ENCODE data around the gene ACOT8. TPM values are rescaled to one million over a fixed set of nuclear protein-coding genes. Genes with fewer than 3 reads are reported as not detected.

The ACOT8 gene
- total and polyA plus RNA-seq, 9 of the 15 experiments (the other 6 are each of a cell fraction or from before 2014, with no cell fraction given): 8.2 to 46.7 (median 20.7) TPM

DNA sequence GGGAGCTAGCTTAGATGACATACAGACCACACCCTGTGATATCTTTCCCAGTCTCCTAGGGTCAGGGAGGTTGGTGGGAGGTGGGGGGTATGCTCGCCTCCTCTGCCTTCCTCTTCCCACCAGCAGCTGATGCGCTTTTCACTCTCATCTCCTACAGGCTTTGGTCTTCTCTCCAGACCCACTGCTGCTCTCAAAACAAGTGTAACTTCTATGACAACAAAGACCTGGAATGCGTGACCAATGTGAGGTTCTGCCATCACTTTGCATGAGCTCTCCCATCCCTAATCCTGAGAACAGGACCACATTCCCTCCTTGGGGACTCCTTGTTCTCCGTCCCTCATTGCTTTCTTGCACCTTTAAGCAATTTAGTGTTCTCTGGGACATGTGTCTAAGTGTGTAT is 36.6 kb upstream of the ACOT8 start (continued):
- no peak for TF ChIP-seq DNMT1 (IDR thresholded peaks at IDR 0.05)
- no peak for TF ChIP-seq RAD21 (CRISPR knock-in tag; conservative IDR thresholded peaks at IDR 0.05 in 1 of 2, IDR thresholded peaks at IDR 0.05 in 1 of 2)
- TF ChIP-seq, protein P1, sequence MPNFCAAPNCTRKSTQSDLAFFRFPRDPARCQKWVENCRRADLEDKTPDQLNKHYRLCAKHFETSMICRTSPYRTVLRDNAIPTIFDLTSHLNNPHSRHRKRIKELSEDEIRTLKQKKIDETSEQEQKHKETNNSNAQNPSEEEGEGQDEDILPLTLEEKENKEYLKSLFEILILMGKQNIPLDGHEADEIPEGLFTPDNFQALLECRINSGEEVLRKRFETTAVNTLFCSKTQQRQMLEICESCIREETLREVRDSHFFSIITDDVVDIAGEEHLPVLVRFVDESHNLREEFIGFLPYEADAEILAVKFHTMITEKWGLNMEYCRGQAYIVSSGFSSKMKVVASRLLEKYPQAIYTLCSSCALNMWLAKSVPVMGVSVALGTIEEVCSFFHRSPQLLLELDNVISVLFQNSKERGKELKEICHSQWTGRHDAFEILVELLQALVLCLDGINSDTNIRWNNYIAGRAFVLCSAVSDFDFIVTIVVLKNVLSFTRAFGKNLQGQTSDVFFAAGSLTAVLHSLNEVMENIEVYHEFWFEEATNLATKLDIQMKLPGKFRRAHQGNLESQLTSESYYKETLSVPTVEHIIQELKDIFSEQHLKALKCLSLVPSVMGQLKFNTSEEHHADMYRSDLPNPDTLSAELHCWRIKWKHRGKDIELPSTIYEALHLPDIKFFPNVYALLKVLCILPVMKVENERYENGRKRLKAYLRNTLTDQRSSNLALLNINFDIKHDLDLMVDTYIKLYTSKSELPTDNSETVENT (CRISPR knock-in tag; IDR thresholded peaks at IDR 0.05): no peak
- TF ChIP-seq HLTF (IDR thresholded peaks at IDR 0.05): no peak

DNA sequence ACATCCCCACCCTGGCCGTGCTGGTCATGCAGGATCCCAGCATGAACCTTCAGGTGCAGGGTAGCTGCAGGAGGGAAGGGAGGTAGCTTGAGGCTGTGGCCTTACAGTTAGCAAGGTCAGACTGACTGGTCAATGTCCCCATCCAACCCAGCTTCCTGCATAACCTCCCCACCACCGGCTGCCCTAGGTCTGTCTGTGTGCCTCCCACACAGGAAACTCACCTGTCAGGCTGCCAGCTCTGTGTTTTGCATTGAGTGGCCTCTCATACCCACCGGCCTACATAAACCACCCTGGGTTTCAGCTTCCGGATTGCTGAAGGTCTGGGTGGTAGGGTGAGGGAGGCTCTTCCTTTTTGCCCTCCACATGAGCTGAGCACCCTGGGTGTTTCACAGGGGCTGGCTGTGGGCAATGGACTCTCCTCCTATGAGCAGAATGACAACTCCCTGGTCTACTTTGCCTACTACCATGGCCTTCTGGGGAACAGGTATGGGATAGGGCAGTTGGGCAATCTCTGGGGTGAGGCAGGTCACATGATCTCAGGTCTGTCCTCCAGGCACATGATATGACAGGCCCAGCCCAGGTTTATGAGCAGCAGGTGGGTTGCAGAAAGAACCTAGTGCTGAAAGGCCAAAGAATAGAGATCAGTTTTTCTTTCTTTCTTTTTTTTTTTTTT is 35.8 kb upstream of the ACOT8 start:
- Histone ChIP-seq H3K9ac (ENCODE audit: insufficient read depth in 1 of 2, low read depth in 2 of 2, low read length in 2 of 2) (peak overlapping the region in 1 of 2 experiments; percentile 14; a peak in 1 of 4 replicates), H3K4me1 (replicated peaks in 1 of 2; ENCODE audit: control insufficient read depth in 2 of 2, insufficient read depth in 2 of 2, low read length in 2 of 2) (peaks cover 7 to 30% of the 10 kb centered on the region in 2 experiments), H2AFZ (ENCODE audit: low read depth, low read length) (no peak overlapping the region), H3K27ac (ENCODE audit: extremely low read depth, low read depth, low read length) (no peak overlapping the region), H3K27me3 (ENCODE audit: control insufficient read depth in 2 of 2, insufficient read depth in 2 of 2, low read length in 2 of 2) (no peaks in the 10 kb centered on the region), H3K4me2 (ENCODE audit: insufficient read depth, low read length) (no peak overlapping the region), H4K20me1 (replicated peaks; ENCODE audit: control insufficient read depth, insufficient read depth, low read length) (no peaks in the 10 kb centered on the region), H3K9me3 (replicated peaks; ENCODE audit: control insufficient read depth, insufficient read depth, low read depth, low read length) (no peaks in the 10 kb centered on the region), H3K79me2 (ENCODE audit: control insufficient read depth, insufficient read depth, low read length) (peaks cover 7% of the 10 kb centered on the region; the same call in 1 of the 3 replicates), H3K36me3 (ENCODE audit: control insufficient read depth, insufficient read depth, low read length) (peaks cover 43% of the 10 kb centered on the region; the same call in 2 of the 3 replicates), H3K9me1 (ENCODE audit: control insufficient read depth, insufficient read depth, low read length) (no peaks in the 10 kb centered on the region), H3K4me3 (no peak overlapping the region)
- BruUV-seq (replicated peaks): no TSS peak
- ATAC-seq: no peak
- no peak for FAIRE-seq
- intact Hi-C loops (cut with micrococcal nuclease) (loop anchor here (5.0 kb wide), 1 partner anchor 69 kb away; no protein-coding TSS in a partner anchor), in situ Hi-C loops (cut with MboI) (no loop called here)
- no peak for DNase-seq (ENCODE audit: extremely low read depth in 1 of 4, low spot score in 3 of 4)
- ChIA-PET CTCF (ENCODE audit: low intra/inter-chr PET ratio) (interaction anchor here (0.6 to 2.7 kb wide), 2 partner anchors 70 to 94 kb away, joined by 3 to 9 read pairs; no protein-coding TSS in a partner anchor), POLR2A (interaction anchor here (0.6 to 3.3 kb wide), 9 partner anchors 8 to 77 kb away, joined by 3 to 13 read pairs (median 6); partner anchors contain the start of genes PCIF1 and ZSWIM1)
- TF ChIP-seq, protein P2, sequence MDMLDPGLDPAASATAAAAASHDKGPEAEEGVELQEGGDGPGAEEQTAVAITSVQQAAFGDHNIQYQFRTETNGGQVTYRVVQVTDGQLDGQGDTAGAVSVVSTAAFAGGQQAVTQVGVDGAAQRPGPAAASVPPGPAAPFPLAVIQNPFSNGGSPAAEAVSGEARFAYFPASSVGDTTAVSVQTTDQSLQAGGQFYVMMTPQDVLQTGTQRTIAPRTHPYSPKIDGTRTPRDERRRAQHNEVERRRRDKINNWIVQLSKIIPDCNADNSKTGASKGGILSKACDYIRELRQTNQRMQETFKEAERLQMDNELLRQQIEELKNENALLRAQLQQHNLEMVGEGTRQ (CRISPR knock-in tag; IDR thresholded peaks at IDR 0.05): 0 out of 2 replicates have a peak, but pooled peaks have one; percentile 17
- TF ChIP-seq HDGF (IDR thresholded peaks at IDR 0.05): no peak
- TF ChIP-seq HEY1 (CRISPR knock-in tag; IDR thresholded peaks at IDR 0.05; ENCODE audit: borderline replicate concordance): no peak
- TF ChIP-seq, protein P3, sequence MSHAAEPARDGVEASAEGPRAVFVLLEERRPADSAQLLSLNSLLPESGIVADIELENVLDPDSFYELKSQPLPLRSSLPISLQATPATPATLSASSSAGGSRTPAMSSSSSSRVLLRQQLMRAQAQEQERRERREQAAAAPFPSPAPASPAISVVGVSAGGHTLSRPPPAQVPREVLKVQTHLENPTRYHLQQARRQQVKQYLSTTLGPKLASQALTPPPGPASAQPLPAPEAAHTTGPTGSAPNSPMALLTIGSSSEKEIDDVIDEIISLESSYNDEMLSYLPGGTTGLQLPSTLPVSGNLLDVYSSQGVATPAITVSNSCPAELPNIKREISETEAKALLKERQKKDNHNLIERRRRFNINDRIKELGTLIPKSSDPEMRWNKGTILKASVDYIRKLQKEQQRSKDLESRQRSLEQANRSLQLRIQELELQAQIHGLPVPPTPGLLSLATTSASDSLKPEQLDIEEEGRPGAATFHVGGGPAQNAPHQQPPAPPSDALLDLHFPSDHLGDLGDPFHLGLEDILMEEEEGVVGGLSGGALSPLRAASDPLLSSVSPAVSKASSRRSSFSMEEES (CRISPR knock-in tag; IDR thresholded peaks at IDR 0.05): peak; percentile 69
- 72% methylated on average over 4 of the region's 4 CpGs for WGBS (ENCODE audit: insufficient coverage, low coverage, missing lambda C conversion rate)

Data from K562 (cell line).